Fibroblast of the conjunctiva (primary cell): ENCODE data around the gene RSAD2.

Experiments
- DNase-seq: peaks from one replicate; pipeline ENCODE4 v3.0.0-alpha.2; 2010; ENCODE audit warnings: low read depth

The RSAD2 gene

DNA sequence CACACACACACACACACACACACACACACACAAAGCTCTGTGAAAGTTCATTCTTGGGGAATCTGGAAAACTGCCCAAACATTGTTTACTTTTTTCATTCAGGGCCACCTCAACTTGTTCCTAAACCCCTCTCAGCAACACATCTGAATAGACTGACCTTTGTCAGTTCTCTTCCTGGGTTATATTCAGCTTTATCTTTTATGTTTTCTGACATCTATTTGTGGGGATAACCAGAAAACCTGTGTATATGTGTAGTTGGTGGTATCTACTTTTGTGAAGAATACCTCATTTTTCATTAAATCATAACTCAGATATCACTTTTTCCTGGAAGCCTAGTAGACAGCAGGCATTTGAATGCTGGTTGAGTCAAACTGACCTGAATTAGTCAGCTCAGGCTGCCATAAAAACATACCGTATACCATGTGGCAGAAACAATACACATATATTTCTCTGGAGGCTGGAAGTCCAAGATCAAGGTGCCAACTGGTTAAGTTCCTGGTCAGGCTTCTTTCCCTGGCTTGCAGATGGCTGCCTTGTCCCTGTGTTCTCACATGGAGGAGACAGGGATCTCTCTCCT is 28.7 kb downstream of the RSAD2 start:
- DNase-seq, result no peak

DNA sequence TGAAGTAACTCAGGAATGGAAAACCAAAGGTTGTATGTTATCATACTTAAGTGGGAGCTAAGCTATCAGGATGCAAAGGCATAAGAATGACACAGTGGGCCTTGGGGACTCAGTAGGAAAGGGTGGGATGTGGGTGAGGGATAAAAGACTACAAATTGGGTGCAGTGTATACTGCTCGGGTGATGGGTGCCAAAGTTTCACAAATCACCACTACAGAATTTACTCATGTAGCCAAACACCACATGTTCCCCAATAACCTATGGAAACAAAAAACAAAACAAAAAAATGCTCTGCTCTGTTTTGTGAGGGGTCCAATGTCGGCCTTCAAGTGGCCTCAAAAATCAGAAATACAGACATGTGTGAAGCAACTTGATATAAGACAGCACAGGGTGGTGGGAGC is 30.7 kb downstream of the RSAD2 start:
- DNase-seq, result no peak

DNA sequence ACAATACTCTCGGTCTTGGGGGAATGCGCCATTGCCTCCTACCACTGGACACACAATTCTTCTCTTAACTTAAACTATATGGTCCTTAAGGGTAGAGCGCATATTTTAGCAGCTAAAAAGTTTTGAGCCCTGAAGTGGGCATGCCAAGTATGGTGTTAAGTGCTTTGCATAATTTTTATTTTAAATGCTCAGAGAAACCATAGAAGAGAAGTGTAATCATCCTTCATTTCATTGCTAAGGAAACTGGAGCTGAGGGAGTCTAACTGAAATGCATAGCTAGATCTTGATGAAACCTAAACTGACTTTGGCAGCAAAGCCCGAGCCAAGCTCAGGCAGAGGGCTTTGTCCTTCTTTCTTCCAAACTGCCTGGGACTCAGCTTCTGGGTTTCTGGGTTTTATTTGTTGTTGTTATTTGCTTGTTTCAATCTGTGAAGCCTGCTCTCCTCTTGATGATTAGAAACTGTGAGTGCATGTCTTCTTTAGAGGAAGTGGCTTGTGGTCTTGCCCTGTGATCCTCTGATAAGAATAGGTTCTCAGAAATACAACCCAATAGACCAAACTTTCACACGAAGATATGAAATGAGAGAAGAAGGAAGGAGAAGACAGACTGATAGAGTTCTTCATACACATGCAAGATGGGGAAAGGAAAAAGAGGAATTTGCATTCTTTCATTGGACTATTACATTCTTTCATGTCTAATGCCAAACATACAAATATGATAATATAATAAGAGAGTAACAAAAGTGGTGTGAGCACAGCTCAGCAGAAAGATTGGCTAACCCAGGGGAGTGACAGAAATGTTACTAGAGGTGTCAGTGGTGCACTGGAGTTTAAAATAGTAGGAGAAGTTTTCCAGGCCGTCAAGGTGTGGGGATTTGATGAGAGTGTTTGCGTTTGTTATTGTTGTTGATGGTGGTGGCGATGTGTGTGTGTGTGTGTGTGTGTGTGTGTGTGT is 32.1 kb downstream of the RSAD2 start:
- DNase-seq, result no peak

DNA sequence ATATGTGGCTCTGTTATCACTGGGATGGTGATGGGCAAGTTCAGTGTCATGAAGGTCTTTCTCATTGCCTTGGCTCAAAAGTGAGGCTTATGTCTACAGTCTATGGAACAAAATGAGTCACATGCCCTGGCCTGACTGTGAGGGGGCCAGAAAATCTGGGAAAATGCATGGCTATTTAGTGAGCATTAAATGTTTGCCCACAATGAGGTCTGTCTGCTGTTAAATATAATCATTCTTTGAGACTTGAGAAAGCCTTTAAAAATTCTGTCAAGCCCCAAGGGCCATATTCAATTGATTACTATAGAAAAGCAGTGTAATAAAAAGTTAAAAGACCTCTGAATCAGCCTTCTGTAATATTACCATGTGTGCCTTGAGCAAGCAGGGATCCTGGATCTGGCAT is 34.1 kb downstream of the RSAD2 start:
- DNase-seq, result no peak

DNA sequence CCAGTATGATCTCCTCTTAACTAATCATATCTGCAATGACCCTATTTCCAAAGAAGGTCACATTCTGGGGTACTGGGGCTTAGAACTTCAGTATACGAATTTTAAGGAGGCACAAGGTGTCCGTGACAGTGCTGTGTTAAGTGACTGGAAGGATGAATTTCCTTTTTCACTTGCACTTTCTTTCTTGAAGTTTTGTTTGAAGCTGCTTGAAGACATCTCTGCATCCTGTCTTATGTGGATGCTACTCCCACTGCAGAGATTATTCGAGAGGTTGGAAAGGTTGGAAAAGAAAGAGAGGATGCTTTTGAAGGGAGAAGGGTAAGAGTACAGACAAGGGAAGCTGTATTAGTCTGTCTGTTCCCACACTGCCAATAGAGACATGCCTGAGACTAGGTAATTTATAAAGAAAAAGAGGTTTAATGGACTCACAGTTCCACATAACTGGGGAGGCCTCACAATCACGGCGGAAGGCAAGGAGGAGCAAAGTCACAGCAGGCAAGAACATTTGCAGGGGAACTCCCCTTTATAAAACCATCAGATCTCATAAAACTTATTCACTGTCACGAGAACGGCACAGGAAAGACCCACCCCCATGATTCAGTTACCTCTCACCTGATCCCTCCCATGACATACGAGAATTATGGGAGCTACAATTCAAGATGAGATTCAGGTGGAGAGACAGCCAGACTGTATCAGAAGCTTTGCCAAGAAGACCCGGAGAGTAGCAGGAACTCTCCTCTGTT is 36.0 kb downstream of the RSAD2 start:
- no peak for DNase-seq

DNA sequence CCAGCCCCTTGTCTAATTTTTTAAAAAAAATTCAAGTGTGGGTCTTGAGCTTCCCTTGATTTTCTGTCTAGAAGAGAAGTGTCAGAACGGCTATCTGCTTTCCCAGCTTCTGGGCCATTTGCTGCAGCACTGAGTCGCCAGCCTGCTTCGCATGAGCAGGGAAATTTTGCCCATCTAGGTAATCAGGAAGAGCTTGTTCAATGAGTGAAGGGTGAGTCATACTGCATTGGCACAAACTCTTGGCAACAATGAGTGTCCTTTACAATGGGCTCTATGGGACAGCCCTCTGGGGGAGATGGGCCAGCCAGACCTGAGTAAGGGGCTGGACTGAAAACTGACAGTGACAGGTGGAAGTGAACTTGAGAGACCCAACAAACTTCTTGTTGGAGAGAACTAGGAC is 37.3 kb downstream of the RSAD2 start:
- DNase-seq, result no peak

DNA sequence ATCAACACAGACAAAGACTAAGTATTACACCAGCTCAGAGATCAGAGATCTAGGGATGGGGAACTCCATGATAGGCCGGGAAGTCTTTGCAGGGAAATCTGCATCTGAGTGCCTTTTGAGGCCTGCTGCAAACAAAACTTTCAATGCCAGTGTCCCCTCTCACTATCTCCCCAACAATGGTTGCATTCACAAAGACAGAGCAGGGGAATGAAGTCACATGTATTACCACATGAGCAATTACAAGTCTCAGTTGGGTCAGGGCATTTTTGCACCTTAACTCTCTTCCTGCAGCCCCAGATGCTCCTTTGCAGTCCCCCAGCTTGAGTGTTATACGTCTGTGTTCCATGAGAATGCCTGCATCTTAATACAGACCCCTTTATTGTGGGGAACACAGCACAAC is 37.8 kb downstream of the RSAD2 start:
- DNase-seq, result no peak

DNA sequence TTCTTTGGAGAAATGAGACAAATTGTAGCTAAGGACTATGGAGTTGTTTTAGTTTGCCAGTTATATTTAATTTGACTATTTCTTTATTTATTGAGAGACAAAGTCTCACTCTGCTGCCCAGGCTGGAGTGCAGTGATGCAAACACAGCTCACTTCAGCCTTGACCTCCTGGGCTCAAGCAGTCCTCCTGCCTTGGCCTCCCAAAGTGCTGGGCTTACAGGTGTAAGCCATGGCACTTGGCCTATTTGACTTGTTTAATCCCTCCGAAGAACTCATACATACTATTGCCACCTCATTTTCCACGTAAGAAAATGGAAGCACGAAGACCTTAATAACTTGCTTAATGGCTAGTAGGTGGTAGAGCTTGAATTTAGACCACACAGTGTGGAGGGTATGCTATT is 38.6 kb downstream of the RSAD2 start:
- DNase-seq, result no peak

DNA sequence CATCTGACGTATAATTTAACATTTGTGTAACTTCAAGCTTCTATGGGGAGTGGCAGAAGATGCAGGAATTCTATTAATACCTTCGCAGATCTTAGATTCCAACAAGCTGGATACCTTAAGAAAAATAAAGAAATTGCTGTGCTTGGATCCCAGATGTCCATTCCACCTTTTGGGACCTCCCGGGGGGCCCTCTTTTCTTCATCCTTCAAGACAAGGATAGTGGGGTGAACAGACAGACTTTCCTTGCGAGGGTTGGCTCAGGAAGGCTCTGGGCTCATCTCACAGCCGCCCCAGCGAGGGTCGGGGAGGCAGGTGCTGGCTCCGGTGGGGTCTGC is 39.1 kb downstream of the RSAD2 start:
- DNase-seq, result no peak

DNA sequence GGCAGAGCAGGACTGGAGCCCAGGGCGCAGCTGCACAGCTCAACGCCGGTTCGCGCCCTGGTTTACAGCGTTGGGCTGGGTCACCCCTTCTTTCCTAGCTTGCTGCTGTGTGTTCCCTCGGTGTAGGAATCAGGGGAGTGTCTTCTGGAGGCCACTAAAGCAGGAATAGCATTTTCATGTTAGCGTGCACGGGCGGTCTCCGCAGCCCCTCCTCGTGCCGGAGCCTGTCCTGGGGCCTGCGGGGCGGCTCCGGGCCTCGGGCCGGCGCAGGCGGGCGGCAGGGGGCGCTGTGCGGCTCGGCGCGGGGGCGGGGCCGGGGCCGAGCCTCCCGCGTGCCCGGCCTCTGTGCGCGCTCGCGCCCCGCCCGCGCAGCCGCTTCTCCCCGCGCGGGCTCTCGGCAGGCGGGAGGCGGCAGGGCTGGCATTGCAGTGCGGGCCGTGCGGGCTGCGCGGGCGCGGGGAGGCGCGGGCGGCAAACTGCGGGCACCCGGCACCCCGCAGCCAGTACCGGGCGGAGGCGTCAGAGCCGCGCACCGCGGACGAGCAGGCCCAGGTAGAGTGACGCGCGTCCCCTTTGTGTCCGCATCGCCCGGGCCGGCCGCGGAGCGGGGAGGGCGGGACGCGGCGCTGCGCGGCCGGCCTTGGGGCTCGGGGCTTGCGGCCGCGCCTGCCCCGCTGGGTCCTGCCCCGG is 39.6 kb downstream of the RSAD2 start, which contains the start of gene RNF144A:
RNF144A (plus strand) TSS at position 342 of the 690 bp plus-strand sequence. CDS start 79,515 bp downstream, outside the sequence.
- DNase-seq, result no peak

DNA sequence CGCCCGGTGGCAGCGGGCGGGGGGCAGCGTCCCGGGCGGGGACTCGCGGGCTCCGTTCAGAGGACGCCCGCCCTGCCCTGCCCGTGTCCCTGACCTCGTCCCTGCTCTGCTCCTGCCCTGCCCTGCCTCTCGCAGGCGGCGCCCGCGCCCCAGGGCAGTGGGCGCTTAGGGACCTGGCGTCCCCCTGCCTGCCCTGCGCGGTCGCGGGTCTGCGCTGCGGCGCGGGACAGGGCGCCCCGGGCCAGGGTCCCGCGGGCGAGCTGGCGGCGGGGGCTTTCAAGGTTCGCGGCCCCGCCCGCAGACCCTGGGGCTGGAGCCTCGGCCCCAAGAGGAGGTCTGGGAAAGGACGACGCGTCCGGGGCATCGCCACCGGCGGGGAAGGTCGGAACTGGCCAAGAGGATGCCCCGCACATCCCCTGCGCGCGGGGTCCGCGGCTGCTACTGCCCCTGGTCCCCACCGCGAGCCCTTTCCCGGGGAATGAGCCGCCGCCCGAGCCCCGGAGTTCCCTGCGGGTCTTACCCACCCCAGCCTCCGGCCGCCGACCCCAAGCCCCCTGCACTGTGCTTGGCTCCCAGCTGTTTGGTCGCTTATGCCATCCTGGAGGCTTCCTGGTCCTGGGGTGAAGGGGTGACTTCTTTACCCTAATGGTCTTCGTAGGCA is 40.3 kb downstream of the RSAD2 start:
- DNase-seq, result no peak

DNA sequence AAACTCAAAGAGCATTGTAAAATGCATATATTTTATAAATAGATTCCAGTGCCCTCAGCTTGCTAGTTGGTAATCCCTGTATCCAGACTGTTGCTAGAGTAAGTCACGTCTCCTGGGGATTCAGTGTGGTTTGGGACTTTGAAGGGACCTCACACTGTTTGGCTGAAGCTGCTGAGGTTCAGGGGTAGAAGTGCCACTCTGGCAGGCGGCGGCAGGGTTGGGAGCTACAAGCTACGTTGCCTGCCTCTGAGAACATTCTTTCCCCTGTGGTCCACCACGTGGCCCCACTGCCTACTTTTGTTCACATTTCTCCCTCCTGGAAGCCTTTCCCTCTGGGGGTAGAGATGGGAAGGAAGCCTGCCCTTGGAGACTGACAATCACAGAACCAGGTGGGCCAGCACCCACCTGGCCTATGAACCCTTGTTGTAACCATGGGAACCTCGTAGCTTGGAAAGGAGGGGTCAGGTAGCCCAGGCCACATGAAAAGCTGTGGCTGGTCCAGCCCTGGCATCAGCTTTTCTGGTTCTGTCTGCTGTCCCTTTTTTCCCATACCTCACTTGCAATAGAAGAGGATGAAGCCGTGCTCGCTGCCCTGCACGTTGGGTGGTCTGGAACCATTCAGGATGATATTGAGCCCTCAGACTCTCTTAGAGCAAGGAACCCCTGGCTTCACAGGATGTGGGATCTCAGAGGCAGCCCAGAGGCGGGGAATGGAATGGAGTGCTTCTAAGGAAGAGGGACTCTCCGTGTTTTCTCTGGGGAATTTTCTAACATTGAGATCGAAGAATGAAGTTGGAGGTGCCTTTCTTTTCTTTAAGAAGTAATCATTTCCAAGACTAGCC is 42.5 kb downstream of the RSAD2 start:
- no peak for DNase-seq

DNA sequence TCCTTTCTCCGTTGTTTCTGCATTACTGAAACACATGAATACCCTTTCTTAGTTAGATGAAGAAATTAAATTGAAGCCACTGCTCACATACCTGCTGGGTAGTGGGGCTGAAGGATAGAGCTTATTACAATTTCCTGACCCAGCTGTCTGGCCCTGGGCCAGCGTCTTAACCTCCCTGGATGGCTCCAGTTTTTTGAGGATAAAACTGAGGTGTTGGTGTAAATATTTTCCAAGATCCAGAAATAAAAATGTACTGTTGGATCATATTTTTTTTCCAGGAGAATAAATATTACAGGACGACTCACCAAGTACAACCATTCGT is 43.1 kb downstream of the RSAD2 start:
- no peak for DNase-seq

DNA sequence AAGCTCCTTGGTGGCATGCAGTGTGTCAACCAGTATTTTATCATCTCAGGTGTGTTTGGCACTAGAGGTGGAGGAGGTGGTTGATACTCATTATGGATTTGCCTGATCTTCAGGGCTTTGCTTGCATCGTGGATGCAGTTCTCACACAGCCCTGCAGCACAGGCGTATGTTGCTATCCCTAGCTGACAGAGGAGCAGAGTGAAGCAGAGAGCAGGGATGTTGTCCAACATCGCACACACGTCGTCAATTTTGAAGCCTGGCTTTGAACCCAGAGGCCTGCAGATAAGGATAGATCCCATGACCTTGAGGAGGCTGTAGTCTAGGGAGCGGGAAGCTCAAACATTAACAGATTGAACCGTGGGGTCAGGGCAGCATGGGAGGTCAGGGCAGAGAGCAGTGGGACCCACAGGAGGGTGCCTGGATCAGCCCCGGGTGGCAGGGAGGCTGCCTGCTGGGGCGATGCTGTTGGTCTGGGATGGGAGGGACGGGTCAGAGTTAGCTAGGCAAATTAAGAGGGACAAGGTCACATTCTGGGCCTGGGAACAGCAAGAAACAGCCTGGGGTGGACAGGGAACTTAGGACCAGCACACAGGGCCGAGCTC is 43.8 kb downstream of the RSAD2 start:
- no peak for DNase-seq

DNA sequence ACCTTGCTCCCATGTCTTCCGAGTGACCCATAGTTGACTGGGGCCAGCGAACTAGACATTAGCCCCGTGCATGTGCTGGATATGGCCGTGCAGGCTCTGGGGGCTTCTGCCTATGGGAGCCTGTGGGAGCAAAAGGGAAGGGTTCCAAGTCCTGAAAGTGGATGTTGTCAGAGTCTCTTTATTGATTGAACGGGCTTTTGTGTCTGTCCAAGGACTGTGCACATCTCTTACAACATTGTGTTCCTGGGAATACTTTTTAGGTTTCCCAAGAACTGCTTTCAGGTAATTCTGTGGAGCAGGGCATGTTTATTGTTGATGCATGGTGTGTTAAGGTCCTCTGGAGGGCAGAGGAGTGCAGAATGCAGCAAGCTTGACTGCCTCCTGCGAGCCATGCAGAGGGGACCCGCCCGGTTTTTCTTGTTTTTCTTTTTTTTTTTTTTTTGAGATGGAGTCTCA is 44.7 kb downstream of the RSAD2 start:
- no peak for DNase-seq

DNA sequence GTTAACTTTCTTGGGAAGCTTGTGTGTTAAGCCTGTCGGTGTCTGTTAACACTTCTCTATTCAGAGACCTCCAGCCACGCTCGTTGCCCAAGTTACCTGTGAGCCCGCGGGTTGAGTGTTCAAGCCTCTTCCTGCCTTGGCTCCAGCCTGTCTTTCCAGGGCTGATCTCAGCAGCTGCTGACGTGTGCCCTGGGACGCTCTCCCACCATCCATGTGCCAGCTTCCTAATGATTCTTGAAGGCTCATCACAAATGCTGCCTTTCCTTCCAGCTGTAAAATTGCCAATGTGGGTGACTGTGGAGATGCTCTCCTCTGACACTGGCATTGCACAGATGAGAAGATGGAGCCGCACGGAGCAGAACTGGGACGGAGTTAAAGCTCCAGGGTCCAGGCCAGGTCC is 45.7 kb downstream of the RSAD2 start:
- no peak for DNase-seq

DNA sequence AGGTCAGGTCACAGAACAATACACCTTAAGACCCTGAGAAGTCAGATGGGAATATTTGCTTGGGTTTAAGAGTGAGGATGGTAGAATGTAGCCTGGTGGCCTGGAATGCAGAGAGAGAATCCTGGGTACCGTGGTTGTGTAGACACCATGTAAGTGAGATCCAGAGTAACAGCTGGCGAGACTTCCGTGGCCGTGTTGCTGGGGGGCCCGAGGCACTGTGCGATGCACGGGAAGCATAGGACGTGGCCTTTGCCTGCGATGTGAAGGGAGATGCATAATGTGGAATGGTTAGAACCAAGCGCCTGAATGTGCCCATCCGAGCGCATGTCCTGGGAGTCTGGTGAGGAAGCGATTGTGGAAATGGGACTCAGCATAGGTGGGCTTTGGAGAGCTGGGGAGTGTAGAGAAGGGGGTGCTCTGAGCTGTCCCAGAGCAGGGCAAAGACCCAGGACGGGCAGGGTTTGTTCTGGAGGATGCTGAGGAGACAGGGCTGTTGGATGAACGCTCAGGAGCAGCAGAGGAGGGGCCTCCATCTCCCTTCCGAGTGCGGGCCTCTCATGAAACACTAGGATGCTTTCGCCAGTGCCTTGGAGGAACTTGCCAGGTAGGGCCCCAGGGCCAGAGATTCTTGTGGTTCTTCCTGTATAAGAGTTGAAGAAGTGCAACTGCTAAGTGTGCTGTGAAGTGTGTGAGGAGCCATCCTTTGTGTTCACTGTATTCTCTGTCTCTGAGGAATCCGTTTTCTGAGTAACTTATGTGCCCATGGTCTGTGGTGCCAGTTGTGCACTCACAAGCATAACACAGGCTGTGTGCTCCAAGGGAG is 46.7 kb downstream of the RSAD2 start:
- DNase-seq, result no peak

DNA sequence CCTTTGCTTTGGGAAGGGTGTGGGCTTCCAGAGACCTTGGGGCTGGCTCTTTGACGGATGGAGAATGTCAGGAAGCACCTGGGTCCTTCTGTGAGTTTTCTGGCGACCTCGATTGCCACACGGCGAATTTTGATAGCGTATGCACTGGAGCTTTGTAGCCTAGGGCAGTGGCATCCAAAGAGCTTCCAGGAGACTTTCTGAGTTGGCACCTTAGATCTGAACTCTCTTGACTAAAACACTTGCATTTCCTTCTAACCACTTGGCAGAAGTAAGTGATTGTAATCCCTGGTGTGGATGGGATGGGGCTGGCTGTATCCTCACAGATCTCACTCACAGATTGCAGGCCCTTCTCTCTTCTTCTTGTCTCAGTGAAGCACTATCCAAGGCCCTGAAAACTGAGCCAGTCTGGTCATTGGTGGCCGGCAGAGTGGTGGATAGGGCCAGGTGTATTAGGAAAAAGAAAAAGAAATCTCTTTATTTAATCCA is 47.4 kb downstream of the RSAD2 start:
- no peak for DNase-seq

DNA sequence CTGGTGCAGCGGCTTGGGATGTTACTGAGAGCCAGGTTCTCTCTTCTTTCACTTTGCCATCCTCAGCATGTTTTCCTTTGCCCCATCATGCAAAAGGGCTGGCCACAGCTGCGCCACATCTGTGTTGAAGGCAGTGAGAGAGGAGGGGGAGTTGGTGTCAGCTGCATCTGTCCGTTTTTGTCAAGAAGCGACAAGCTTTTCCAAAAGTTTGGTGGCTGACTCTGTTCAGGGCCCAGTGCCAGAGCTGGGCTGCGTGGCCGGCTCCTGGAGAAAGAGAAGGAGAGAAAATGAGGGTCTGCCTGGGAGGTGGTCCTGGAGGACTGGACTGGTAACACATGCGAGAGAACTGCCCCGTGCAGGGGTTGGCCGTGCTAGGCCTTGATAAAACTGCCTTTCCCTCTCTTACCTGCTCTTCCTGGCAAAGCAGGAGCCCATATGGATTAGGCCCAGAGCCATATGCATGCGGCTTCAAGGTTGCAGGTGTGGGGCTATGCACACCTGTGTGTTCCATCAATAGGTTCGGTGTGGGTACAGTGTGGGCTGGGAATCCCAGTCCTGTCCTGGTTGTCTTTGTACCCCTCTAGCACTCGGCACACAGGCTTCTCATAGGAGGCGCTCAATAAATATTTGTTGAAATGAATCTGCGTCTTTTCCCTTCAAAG is 48.6 kb downstream of the RSAD2 start:
- DNase-seq, result no peak
